Frontal cortex (tissue), 4 donors: ENCODE data around the gene PFKL. TPM values are rescaled to one million over a fixed set of nuclear protein-coding genes. Genes with fewer than 3 reads are reported as not detected.
"Not testable (repeated sequence)": the region's sequence is repeated elsewhere in the genome, so short reads cannot be mapped to it uniquely, and the experiment has no call there.

Experiments used
- DNase-seq, 2 donors: peaks; one replicate each; pipeline ENCODE4 v3.0.0; 2012; ENCODE audit warnings: low spot score in 2 of 2
- FAIRE-seq: peaks from 2 replicates; lab custom pipeline; 2012; peaks lifted over from hg19 to GRCh38; lab: Jason Lieb, UNC
- total RNA-seq: library from RNA; depleted of rRNA; stranded (reverse); fragments of >200 nt; gene quantifications from one replicate; pipeline ENCODE4 v1.2.3, GENCODE V29; 2014
- donor health status: control.
- donor health status: control.
- donor health status: control.

Gene PFKL
- total RNA-seq, 1 donor from 2014 or later: 111 TPM

- no peak for DNase-seq
- FAIRE-seq: no peak
These were observed 7.0 kb upstream of the PFKL start for GRCh38 chr21:44292812-44293195.

- no peak for FAIRE-seq
- DNase-seq: no peak
These were observed 6.2 kb upstream of the PFKL start for GRCh38 chr21:44293551-44294231.

GRCh38 chr21:44294391-44295162, 5.3 kb upstream of the PFKL start:
- FAIRE-seq (no peak), DNase-seq (peak in 1 of 2 donors; percentile 68)

DNA sequence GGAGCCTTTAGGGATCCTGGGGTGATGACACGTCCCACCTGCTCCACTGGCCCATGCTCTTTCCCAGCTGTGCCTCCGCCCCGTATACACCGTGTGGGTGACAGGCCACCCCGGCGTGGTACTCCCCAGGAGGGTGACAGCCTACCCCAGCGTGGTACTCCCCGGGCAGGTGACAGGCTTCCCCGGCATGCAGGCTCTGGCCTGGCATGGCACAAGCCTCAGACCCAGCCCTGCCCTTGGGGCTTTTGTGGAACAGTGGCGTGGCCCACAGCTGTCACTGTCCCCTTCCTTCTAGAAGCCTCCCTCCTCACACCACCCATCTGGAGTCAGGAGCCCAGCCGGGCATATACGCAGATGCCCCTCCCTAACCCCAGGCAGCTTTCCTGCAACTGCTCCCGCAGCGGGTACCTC, 4.7 kb upstream of the PFKL start:
- DNase-seq (no peak), FAIRE-seq (no peak)

GRCh38 chr21:44295646-44296045, 4.2 kb upstream of the PFKL start:
- no peak for DNase-seq
- FAIRE-seq: no peak

- DNase-seq: no peak
- no peak for FAIRE-seq
These were observed 3.7 kb upstream of the PFKL start for GRCh38 chr21:44296103-44296519.

GRCh38 chr21:44296916-44297315, 2.9 kb upstream of the PFKL start:
- FAIRE-seq: no peak
- no peak for DNase-seq

- FAIRE-seq (no peak), DNase-seq (peak; percentile 96 to 99)
These were observed 2.1 kb upstream of the PFKL start for GRCh38 chr21:44297525-44298290.

DNA sequence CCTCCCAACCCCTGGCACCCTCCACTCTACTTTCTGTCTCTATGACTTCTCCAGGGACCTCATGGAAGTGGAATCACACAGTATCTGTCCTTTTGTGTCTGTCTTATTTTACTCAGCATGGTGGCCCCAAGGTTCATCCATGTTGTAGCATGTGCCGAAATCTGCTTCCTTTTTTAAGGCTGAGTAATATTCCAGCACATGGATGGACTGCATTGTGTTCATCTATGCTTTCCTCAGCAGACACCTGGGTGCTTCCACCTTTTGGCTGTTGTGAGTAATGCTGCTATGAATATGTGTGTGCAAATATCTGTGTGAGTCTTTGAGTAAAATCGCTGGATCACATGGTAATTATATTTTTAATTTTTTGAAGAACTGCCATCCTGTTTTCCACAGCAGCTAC, 1.6 kb upstream of the PFKL start:
- FAIRE-seq (no peak), DNase-seq (no peak)

DNA sequence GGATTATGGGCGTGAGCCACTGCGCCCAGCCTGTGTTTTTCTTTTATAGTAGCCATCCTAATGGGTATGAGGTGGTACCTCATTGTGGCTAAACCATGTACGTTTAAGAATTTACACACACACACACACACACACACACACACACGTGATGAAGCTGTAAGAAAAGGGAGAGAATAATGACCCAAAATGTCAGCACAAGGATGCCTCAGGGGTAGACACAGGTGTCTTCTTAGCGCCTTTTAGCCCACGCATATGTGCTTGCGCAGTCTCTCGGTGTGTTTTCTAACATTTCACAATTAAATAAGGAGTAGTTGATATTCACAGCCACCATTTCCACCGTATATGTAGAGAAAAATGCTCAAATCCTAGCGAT, 782 bp upstream of the PFKL start:
- no peak for DNase-seq
- FAIRE-seq: no peak

DNA sequence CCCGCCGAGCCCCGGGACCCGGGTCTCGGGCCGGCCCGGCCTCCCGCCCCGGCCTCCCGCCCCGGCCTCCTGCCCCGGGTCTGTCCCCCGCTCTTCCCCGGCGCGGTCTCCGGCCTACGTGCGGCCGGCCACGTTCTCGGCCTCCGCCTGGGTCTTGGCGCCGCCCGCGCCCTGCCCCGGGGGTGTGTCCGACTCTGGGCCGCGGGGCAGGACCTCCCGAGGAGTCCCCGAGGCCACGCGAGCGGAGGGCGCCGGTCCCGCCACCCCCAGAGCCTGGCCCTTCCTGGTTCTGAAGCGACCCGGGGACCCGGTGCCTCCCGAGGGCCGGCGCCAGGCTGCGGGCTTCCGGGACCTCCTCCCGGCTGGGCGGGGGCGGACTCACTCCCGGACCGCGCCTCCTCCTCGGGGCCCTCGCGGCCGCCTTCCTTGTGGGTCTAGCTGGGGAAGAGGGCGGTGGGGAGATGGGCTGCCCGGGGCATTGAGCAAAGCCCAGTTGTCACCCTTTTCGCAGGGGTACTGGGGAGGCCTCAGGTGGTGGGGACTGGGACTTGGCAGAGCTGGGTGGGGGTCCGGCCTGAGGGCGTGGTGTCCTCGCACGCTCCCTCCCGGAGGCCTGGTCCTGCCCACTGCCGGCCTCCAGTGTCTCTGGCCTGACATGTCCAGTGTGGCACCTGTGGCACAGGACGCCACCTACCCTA, 558 bp downstream of the PFKL start:
- no peak for FAIRE-seq
- peak; percentile 79 for DNase-seq

DNA sequence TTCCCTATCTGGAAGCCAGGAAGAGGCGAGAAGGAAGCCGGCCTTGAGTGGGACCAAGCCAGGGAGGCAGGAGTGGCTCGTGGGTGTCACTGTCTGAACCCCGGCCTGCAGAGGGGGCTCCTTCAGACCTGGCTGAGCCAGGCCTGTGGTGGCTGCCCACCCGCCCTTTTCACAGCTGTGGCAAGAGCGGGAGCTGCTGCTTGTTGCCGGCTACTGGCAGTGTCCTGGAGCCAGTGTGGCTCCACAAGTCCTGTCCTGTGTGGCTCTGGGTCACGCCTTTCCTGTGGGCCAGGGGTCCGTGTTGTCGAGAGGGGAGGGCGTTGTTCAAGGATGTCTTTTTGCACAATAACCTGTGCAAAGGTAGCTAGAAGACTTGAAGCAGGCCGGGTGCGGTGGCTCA, 1.3 kb downstream of the PFKL start:
- FAIRE-seq (no peak), DNase-seq (no peak)

GRCh38 chr21:44301961-44302406, 2.1 kb downstream of the PFKL start:
- FAIRE-seq (no peak), DNase-seq (peak in 1 of 2 donors; percentile 59)

DNA sequence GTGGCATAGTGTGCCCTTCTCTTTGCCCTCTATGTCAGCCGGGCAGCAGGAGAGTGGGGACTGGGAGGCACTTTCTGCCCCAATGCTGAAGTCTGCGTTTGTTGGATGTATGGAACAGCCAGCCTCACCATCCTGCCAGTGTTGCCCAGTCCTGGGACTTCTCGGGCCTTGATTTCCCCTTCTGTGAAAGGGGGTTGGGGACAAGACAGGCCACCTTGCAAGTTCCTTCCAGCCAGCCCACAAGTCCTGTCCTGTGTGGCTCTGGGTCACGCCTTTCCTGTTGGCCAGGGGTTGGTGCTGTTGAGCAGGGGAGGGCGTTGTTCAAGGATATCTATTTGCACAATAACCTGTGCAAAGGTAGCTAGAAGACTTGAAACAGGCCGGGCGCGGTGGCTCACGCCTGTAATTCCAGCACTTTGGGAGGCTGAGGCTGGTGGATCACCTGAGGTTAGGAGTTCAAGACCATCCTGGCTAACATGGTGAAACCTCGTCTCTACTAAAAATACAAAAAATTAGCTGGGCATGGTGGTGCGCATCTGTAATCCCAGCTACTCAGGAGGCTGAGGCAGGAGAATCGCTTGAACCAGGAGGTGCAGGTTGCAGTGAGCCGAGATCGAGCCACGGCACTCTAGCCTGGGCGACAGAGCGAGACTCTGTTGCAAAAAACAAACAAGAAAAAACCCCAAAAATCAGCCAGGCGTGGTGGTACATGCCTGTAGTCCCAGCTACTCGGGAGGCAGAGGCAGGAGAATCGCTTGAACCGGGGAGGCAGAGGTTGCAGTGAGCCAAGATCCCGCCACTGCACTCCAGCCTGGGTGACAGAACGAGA, 2.9 kb downstream of the PFKL start:
- not testable (repeated sequence) for FAIRE-seq, DNase-seq

DNA sequence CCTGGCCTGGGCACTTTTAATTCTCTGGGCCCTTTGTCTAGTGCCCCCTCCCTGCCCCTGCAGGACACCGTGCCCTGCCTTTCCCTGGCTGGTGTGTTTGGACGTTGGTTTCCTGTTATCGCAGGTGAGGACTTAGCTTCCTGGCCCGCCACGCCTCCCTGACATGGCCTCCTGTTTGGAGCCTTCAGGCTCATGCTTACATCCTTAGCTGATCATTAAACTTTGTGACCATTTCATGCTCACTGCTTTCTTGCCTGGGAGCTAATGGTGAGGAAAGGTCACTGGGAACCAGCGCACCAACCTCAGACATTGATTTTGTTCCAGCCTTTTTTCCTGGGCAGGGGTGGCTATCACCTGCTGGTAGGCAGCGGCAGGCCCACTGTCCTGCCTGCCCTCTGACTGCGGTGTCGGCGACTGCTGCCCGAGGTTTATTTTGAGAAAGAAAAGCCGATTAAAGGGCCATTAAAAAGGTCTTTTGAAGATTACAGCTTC, 3.7 kb downstream of the PFKL start:
- no peak for FAIRE-seq
- no peak for DNase-seq

GRCh38 chr21:44304011-44304616, 4.3 kb downstream of the PFKL start:
- peak; percentile 66 to 69 for DNase-seq

DNA sequence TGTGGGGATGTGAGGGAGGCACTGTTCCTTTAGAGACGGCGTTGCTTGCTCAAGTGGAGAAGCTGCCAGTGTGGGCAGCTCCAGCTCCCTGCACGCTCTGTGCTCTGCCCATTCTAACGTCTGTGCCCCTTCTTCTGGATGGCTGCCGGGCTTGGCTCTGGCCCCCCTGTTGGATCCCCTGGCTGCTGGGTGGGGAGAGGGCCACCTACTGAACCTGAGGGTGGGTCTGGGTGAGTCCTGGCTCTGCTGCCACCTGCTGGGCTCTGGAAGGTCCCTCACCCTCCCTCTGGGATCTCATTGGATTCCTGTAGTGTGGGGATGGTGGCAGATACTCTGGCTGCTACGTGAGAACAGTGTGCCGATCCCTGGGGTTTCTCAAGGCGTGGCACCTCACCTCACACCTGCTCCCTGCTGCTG, 5.0 kb downstream of the PFKL start:
- FAIRE-seq: no peak
- peak; percentile 70 to 72 for DNase-seq

More at GRCh38 chr21:44304011-44304616, 4.3 kb downstream of the PFKL start:
- FAIRE-seq: no peak

DNA sequence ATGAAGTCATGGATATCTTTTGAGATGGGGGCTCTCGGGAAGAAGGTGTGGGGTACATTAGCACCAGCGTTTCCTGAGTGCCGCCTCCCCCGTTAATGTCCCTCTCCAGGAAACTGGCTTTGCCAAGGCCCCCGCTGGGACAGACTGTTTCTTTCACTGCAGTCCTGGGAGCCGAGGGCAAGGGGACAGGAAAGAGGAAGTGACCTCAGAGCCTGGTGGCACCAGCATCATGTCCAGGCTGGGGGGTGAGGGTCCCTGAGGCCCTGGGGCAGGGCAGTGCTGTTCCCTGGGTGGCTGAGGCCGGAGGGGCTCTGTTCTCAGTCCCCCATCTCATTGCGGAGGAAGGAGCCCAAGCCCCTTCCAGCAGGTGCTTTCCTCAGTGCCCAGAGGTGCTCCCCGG, 5.8 kb downstream of the PFKL start:
- DNase-seq (no peak), FAIRE-seq (no peak)
